Panc1 (cell line): ENCODE measurements around the gene PDZD2. TPM values are rescaled to one million over a fixed set of nuclear protein-coding genes. Genes with fewer than 3 reads are reported as not detected.

Experiments
- ATAC-seq: fragments of 200-7000 bp; cut with Tn5 transposase; 2 replicates; pipeline ENCODE4 v1.9.1; 2020; ENCODE audit warnings: mild to moderate bottlenecking, moderate library complexity
- BruUV-seq: library from RNA; stranded (reverse); fragments of 400-500 nt; replicated peaks from 2 replicates; lab custom pipeline; 2021; lab: Mats Ljungman, UMichigan
- CTCF ChIA-PET: fragments of 300-600 bp; sonication (Branson Sonifier 250); formaldehyde crosslinking; loops from one replicate; lab custom pipeline; 2022; ENCODE audit warnings: antibody characterized with exemption; lab: Charles Lee
- POLR2A ChIA-PET: fragments of 300-600 bp; sonication (Branson Sonifier 250); formaldehyde crosslinking; loops from one replicate; lab custom pipeline; 2022; ENCODE audit warnings: antibody characterized with exemption; lab: Charles Lee
- DNase-seq: peaks from one replicate; pipeline ENCODE4 v3.0.0-alpha.2; 2010; ENCODE audit warnings: low read depth, low spot score
- H3K27ac ChIP-seq: 2 replicates; pipeline ENCODE4 v1.5.1; 2011; ENCODE audit warnings: mild to moderate bottlenecking, low read length, inconsistent platforms
- H3K27me3 ChIP-seq: fragments of 200-500 bp; sonication (Bioruptor generic); 2 replicates; pipeline ENCODE4 v1.6.0; 2014; ENCODE audit warnings: low read length, inconsistent platforms; ENCODE audit not compliant: control insufficient read depth, insufficient read depth
- H3K36me3 ChIP-seq: fragments of 200-500 bp; sonication (Bioruptor generic); 2 replicates; pipeline ENCODE4 v1.5.1; 2014; ENCODE audit warnings: inconsistent platforms, mild to moderate bottlenecking, low read length, moderate library complexity; ENCODE audit not compliant: control insufficient read depth, insufficient read depth
- H3K4me1 ChIP-seq: 2 replicates; pipeline ENCODE4 v1.5.1; 2011; ENCODE audit warnings: inconsistent platforms, mild to moderate bottlenecking, low read length, moderate library complexity; ENCODE audit not compliant: control insufficient read depth, insufficient read depth
- H3K4me3 ChIP-seq, 2 experiments: 2 replicates each; pipeline ENCODE4 v1.5.1; 2011 to 2012; ENCODE audit warnings: low read depth in 2 of 2, low read length in 2 of 2, mild to moderate bottlenecking in 2 of 2, inconsistent platforms in 1 of 2, moderate library complexity in 1 of 2
- H3K9me3 ChIP-seq: fragments of 200-500 bp; sonication (Bioruptor generic); 2 replicates; pipeline ENCODE4 v1.5.1; 2014; ENCODE audit warnings: low read depth, mild to moderate bottlenecking, inconsistent platforms, low read length, moderate library complexity; ENCODE audit not compliant: control insufficient read depth, insufficient read depth
- POLR2AphosphoS5 ChIP-seq: IDR thresholded peaks from 2 replicates; pipeline ENCODE4 v1.6.1; 2012; ENCODE audit warnings: mild to moderate bottlenecking, low read depth, low read length, moderate library complexity
- SIN3A ChIP-seq: IDR thresholded peaks from 2 replicates; pipeline ENCODE4 v1.6.1; 2012; ENCODE audit warnings: low read depth, mild to moderate bottlenecking, low read length, moderate library complexity, borderline replicate concordance; ENCODE audit not compliant: insufficient read depth
- TCF7L2 ChIP-seq: IDR thresholded peaks from 2 replicates; pipeline ENCODE4 v1.6.1; 2011; ENCODE audit warnings: mild to moderate bottlenecking, low read depth, low read length, inconsistent platforms
- in situ Hi-C: cut with HindIII; loops from 2 replicates; pipeline ENCODE4 v1.10.0; 2016; ENCODE audit warnings: low sequenced_read_pairs, low pct_unique_long_range_greater_than_20kb
- intact Hi-C: fragments of 100-400 bp; cut with micrococcal nuclease; formaldehyde crosslinking; loops from one replicate; pipeline ENCODE4 v1.10.0; 2022; ENCODE audit not compliant: unreplicated experiment
- total RNA-seq: library from RNA; stranded (reverse); gene quantifications from one replicate; pipeline ENCODE4 v1.2.1, GENCODE V29; 2021; ENCODE audit not compliant: unreplicated experiment
- TF ChIP-seq, protein P1 (sequence below): fragments of 450-650 bp; IDR thresholded peaks from 2 replicates; pipeline ENCODE4 v1.5.1; 2017; ENCODE audit warnings: mild to moderate bottlenecking
- TF ChIP-seq, protein P2 (sequence below), 2 experiments: IDR thresholded peaks; 2 replicates each; pipeline ENCODE4 v1.6.1; 2011 to 2012; ENCODE audit warnings: low read depth in 2 of 2, control low read depth in 1 of 2, low read length in 1 of 2, mild to moderate bottlenecking in 1 of 2, moderate library complexity in 1 of 2; ENCODE audit not compliant: insufficient read depth in 1 of 2

PDZD2 gene
- total RNA-seq, 1 experiment from 2014 or later, result 0.10 TPM

DNA sequence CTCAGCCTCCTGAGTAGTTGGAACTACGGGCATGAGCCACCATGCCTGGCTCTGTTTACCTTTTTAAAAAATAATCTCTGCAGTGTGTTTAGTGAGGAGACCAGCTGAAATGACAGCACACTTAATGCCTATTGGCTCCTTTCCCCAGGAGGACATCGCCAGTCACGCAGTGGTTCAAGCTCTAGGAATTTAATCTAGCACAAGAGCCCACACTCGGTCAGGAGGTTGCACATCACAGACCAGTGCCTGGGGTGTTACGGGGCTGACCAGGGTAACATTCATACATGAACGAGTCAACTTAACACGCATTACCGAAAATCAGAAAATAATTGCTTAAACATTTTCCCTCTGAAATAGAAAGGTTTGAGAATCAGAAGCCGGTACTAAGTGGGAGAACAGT lies 318.2 kb downstream of the PDZD2 start:
- CTCF ChIA-PET, result interaction anchor here (0.6 kb wide), 1 partner anchor 157 kb away, joined by 4 read pairs; no protein-coding TSS in a partner anchor
- no TSS peak for BruUV-seq
- H3K27me3 ChIP-seq, result peaks cover 10% of the 10 kb centered on the region
- POLR2A ChIA-PET, result no interaction called here
- no peak overlapping the region for H3K27ac ChIP-seq
- no peaks in the 10 kb centered on the region for H3K9me3 ChIP-seq
- ATAC-seq (no peak), DNase-seq (no peak)
- H3K4me3 ChIP-seq, result no peak overlapping the region
- intact Hi-C loops, result no loop called here
- TF ChIP-seq, protein P1, sequence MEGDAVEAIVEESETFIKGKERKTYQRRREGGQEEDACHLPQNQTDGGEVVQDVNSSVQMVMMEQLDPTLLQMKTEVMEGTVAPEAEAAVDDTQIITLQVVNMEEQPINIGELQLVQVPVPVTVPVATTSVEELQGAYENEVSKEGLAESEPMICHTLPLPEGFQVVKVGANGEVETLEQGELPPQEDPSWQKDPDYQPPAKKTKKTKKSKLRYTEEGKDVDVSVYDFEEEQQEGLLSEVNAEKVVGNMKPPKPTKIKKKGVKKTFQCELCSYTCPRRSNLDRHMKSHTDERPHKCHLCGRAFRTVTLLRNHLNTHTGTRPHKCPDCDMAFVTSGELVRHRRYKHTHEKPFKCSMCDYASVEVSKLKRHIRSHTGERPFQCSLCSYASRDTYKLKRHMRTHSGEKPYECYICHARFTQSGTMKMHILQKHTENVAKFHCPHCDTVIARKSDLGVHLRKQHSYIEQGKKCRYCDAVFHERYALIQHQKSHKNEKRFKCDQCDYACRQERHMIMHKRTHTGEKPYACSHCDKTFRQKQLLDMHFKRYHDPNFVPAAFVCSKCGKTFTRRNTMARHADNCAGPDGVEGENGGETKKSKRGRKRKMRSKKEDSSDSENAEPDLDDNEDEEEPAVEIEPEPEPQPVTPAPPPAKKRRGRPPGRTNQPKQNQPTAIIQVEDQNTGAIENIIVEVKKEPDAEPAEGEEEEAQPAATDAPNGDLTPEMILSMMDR, result no peak
- no peak for TF ChIP-seq POLR2AphosphoS5
- no peak for TF ChIP-seq TCF7L2
- TF ChIP-seq SIN3A, result no peak
- H3K36me3 ChIP-seq, result no peaks in the 10 kb centered on the region
- no peaks in the 10 kb centered on the region for H3K4me1 ChIP-seq
- in situ Hi-C loops, result no loop called here

DNA sequence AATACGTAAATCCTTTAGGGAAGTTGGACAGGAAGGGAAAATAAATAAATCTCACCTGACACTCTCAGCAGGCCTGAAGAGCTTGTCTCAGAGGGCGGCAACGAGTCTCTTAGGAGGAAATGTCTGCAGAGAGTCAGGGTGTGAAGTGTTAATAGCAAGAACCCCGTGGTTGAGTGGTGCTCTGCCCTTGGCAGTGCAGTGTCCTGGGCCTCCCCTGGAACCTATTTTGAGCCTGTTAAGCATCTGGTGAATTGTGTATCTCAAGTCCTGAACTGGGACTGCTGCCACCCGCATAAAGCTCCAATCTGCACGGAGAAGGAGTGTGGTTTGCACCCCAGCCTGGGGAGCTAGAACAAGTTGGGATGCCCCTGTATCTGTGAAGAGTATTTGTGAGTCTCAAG lies 323.4 kb downstream of the PDZD2 start:
- Histone ChIP-seq H3K9me3 (no peaks in the 10 kb centered on the region), H3K4me1 (no peaks in the 10 kb centered on the region), H3K4me3 (no peak overlapping the region), H3K36me3 (no peaks in the 10 kb centered on the region), H3K27ac (no peak overlapping the region), H3K27me3 (peaks cover 2% of the 10 kb centered on the region; the same call in 1 of the 2 replicates)
- intact Hi-C loops, result no loop called here
- ATAC-seq (no peak), DNase-seq (no peak)
- CTCF ChIA-PET, result no interaction called here
- in situ Hi-C loops, result no loop called here
- TF ChIP-seq, protein P1, result no peak
- TF ChIP-seq, protein P2, sequence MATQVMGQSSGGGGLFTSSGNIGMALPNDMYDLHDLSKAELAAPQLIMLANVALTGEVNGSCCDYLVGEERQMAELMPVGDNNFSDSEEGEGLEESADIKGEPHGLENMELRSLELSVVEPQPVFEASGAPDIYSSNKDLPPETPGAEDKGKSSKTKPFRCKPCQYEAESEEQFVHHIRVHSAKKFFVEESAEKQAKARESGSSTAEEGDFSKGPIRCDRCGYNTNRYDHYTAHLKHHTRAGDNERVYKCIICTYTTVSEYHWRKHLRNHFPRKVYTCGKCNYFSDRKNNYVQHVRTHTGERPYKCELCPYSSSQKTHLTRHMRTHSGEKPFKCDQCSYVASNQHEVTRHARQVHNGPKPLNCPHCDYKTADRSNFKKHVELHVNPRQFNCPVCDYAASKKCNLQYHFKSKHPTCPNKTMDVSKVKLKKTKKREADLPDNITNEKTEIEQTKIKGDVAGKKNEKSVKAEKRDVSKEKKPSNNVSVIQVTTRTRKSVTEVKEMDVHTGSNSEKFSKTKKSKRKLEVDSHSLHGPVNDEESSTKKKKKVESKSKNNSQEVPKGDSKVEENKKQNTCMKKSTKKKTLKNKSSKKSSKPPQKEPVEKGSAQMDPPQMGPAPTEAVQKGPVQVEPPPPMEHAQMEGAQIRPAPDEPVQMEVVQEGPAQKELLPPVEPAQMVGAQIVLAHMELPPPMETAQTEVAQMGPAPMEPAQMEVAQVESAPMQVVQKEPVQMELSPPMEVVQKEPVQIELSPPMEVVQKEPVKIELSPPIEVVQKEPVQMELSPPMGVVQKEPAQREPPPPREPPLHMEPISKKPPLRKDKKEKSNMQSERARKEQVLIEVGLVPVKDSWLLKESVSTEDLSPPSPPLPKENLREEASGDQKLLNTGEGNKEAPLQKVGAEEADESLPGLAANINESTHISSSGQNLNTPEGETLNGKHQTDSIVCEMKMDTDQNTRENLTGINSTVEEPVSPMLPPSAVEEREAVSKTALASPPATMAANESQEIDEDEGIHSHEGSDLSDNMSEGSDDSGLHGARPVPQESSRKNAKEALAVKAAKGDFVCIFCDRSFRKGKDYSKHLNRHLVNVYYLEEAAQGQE (IDR thresholded peaks at IDR 0.05; ENCODE audit: insufficient read depth in 1 of 2, low read depth in 2 of 2, low read length in 1 of 2), result no peak
- no peak for TF ChIP-seq SIN3A
- no peak for TF ChIP-seq POLR2AphosphoS5
- TF ChIP-seq TCF7L2, result no peak
- POLR2A ChIA-PET, result no interaction called here
- no TSS peak for BruUV-seq
